ENCODE data around the gene ZNF207.

DNA sequence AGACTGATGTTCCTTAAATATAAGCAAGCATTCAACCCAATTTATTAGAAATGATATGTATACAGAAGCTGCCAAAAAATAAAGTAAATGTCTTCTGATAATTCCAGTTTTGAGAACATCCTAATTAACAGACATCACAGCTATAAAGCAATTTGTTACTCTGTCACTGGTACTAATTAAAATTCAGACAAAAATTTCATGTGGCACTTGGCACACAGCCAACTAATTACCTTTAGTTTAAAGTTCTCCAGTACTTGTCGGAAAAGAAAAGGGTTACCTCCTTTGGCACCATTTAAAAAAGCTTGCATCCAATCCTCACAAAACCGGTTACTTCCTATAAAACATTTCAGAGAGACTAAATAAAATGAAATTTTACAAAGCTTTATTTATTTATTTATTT, 16.8 kb upstream of the ZNF207 start:
- TF ChIP-seq POLR2AphosphoS5 (IDR thresholded peaks at IDR 0.05; ENCODE audit: low read depth, low read length) (no peak), POLR2A (IDR thresholded peaks at IDR 0.05; ENCODE audit: control extremely low read depth in 1 of 2, low read depth in 2 of 2, low read length in 2 of 2) (no peak), RXRA (IDR thresholded peaks at IDR 0.05; ENCODE audit: insufficient read depth, low read depth, low read length) (no peak), POU5F1 (IDR thresholded peaks at IDR 0.05; ENCODE audit: low read depth, low read length) (no peak)
- TF ChIP-seq, protein P1, sequence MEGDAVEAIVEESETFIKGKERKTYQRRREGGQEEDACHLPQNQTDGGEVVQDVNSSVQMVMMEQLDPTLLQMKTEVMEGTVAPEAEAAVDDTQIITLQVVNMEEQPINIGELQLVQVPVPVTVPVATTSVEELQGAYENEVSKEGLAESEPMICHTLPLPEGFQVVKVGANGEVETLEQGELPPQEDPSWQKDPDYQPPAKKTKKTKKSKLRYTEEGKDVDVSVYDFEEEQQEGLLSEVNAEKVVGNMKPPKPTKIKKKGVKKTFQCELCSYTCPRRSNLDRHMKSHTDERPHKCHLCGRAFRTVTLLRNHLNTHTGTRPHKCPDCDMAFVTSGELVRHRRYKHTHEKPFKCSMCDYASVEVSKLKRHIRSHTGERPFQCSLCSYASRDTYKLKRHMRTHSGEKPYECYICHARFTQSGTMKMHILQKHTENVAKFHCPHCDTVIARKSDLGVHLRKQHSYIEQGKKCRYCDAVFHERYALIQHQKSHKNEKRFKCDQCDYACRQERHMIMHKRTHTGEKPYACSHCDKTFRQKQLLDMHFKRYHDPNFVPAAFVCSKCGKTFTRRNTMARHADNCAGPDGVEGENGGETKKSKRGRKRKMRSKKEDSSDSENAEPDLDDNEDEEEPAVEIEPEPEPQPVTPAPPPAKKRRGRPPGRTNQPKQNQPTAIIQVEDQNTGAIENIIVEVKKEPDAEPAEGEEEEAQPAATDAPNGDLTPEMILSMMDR (IDR thresholded peaks at IDR 0.05; ENCODE audit: control extremely low read depth in 1 of 3, insufficient read depth in 1 of 3, low read depth in 1 of 3, low read length in 3 of 3) = no peak
